SW 1271 (cell line): ENCODE measurements around the gene UBE2V1.
"Not testable (repeated sequence)": the region's sequence is repeated elsewhere in the genome, so short reads cannot be mapped to it uniquely, and the experiment has no call there.

Experiments
- DNase-seq, 2 experiments: peaks; one replicate each; lab custom pipeline; 2025; lab: John Stamatoyannopoulos, UW

UBE2V1 gene

DNA sequence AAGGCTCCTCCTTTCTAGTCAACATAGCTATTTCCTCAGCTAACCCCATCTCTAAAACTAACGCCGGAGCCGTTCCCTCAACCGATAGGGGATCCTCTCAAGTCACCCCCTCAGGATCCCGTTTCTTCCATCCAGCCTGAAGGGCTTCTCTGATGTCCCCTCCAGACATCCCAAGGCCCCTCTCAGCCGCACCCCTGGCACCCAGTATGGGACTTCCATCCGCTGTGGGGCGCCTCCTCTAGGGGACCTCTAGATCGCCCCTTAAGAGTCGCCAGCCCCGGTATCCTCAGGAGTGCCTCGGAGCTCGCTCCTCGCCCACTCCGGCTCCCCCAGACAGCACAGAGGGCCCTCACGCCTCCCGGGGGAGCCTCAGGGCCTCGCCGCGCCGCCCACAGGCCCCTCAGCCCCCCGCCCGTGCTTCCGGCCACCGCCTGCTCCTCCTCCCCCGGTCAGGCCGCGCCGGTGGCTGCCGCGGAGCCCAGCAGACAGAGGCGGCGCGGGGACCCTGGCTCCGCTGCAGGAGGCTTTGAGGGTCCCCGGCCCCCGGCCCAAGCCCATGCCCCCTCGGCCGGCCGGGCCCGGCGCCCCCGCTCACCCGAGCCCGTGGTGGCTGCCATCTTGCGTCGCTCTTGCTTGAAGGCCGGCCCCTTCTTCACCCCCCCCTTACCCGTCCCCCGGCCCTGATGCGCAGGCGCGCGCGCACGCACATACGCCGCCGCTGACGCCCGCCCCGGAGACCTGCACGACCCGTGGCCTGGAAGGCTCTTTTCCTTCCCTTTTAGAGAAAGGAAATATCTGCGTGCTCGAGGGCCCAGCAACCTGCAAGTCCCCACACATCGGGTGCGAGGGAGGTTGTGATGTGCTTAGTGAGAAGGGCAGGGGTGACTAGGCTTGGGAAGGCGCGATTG is at the start of gene UBE2V1:
UBE2V1 (minus strand) TSS at position 639 of the 908 bp plus-strand sequence; CDS start at position 617, 22 bp downstream.
- DNase-seq = peak; percentile 49 to 69

DNA sequence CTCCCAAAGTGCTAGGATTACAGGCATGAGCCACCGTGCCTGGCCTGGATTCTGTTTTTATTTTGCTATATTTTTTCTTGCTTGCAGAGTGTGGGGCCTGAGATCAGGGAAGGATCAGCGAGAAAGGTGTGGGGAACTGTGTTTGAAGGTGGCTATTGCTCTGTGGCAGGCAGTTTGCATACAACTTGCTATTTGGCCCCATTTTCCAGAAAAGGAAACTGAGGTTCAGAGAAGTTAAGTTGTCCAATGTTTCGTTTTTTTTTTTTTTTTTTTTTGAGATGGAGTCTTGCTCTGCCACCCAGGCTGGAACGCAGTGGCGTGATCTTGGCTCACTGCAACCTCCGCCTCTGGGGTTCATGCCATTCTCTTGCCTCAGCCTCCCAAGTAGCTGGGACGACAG is 48.5 kb upstream of the UBE2V1 start:
- DNase-seq = not testable (repeated sequence)

DNA sequence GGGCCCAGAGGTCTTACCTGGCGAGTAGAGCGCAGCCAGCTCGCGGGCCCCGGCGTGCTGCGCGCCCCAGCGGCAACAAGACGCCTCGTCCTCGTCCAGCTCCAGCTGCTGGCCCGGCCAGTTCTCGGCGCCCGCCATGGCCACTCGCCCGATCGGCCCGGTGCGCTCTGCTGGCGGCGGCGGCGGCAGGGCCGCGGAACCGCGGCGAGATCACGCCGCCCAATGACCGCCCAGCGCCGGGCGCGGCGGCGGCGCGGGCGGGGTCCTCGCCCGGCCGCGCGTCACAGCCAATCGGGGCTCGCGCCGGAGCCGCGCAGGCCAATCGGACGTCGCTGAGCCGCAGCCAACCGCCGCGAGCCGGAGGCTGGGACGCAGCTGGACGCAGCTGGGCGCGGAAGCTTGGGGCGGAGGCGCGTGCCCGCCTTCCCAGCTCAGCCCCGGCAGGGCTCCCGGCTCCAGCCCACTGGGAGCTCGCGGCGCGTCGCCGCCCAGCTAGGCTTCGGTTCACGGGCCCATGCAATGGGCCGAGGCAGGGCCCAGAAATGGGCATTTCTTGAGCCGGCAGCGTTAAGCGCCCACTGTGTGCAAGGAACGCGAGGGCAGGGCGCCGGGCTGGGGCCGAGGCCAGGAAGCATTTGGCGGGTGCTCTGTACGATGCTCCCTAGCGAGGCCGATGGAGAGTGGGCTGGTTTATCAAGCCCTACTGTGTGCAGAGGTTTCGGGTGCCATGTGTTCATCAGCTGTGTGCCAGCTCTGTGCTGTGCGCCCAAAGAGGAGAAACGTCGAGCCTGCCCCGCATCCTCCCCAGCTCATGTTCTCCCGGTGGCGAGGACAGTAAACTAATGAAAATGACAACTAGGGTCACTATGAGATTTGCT is 40.8 kb upstream of the UBE2V1 start, which contains the start of gene PEDS1:
PEDS1 (minus strand) TSS at position 224 of the 878 bp plus-strand sequence; CDS start at position 138, 86 bp downstream.
- DNase-seq = peak; percentile 53 to 67

DNA sequence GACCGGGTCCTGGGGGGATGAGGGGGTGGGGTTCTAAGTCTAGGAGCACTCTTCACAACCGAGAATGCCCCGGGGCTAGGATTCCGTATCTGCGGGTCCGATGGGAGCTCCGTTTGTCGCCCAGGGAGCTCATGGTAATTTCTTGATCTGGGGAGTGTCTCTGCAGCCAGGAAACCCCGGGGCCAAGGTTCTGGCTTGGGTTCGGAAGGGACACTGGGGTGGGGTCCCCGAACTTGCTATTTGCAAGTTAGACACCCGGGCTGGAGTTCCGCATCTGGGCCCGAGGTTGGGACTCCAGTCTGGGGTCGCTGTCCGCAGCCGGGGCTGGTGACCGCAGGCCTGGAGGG is 40.2 kb upstream of the UBE2V1 start:
- no peak for DNase-seq

DNA sequence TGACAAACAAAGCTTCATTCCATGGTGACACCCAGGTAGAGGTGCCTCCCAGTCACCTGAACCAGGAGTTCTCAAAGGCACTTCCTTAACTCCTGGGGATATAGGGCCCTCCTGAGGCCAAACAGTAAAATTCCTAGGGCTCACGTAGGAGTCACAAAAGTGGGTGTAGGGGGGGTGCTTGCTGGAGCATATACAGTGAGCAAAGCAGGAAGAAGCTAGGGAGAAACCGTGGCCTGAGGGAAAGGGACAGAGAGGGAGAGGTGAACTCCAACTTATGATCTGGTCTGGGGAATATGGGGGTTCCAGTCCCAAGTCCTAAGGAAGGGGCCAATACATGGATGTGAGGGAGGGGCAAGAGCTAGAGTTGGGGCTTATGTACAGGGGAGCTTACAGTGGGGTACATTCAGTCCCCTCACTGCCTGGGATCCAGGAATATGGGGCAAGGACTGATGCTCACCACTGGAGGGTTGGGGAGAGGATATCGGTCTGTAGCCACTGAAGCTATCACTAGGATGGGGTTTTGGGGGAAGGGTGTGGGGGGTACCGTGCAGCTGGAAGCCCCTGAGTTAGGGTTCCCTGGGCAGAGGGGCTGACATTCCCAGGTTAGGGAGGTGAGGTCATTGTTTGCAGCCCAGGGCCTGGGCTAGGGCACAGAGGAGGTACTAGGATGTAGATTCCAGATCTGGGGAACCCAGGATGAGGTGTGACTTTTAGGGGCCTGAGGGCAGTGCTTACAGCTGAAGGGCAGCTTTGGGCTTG is 39.6 kb upstream of the UBE2V1 start:
- no peak for DNase-seq

DNA sequence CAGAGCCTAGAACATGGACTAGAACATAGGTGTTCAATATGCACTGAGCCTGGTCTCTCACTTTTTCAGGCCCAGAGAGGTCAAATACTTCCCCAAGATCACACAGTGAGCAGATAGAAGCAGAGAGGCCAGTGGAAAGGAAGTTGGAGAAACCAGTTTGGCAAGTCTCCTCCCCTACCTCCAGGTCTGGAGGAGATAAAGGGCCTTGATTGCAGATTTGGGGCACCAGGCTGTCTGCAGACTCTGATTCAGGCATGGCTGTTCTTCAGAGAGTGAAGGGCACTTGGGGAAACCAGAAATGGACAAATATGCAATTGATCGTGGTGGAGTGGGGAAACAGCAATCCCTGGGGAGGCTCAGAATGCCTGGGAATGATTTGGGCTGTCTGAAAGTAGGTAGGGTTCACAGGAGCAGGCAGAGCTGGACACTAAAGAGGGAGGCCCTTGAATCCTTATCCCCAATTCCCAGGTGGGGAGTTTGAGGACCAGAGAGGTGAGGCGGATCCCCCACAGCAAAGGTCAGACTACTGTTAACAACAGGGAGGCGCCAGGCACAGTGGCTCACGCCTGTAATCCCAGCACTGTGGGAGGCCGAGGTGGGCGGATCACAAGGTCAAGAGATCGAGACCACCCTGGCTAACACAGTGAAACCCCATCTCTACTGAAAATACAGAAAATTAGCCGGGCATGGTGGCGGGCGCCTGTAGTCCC is 38.2 kb upstream of the UBE2V1 start:
- DNase-seq = no peak

DNA sequence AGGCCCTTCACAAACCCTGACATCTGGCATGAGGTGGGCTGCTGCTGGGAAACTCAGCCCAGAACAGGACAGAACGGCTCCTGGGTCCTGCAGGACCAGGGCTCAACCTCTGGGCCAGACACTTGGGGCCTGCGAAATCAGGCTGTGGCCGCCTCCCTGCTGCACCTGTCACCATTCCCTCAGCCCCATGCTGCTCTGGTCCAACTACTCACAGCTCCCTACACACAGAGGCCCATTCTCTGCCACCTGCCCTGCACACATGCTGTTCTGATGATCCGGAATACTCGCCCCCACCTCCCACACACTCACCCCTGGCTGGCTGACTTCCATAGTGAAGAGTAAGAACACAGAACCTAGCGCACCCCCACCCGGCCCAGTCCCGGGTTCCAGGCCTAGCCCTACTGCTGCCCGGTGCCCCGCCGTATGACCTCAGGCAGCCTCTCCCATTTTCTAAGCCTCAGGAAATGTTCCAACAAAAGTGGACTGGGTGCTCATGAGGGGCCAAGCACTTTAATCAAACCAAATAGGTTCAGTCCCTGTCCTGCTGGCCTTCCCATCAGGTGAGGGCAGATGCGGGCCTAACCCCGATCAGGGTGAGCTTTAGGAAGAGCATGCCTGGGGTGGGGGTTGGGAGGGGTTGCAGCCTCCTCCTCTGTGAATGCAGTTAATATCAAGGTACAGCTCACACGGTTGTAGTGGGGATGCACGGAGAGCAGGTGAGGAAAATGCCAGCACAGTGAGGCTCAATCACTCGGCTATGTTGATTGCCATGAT is 36.7 kb upstream of the UBE2V1 start:
- no peak for DNase-seq

DNA sequence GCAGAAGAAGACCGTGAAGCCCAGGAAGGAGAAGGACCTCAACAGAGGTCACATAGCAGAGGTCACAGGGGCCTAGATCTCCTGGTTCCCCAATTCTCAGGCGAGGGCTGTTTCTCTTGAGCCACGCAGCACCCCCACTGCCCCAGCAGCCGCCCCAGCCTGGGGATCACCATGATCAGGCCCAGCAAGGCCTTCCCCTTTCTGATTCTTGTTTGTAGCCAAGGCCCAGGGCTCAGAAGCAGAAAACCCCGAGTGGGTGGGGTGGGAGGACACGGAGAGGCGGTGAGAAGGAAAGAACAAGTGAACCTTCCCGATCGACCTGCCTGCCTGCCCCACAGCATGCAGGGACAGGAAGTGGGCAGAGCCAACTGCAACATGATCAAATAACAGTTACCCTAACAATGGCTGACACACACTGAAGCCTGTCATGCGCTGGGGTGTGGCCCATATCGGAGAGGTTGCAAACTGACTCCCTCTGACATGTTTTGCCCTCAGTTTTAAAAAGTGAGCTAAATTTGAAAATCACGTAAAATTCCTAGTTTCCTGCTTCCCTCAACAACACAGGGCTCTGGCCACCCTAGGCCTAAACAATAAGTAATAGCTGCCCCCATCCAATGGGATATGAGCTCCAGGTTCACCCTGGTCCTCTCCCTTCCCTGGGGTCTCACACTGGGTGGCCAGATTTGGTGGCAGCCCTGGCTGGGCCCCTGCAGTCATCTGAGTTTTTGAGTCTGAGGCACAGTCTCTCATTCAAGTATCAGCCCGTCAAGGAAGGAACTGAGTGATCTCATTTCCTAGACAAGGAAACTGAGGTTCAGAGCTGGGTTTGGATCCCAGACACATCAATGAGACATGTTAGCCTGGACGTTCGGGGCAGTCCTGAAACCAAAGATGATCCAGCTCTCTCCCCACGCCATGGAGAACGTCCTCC is 34.0 kb upstream of the UBE2V1 start:
- DNase-seq = no peak

DNA sequence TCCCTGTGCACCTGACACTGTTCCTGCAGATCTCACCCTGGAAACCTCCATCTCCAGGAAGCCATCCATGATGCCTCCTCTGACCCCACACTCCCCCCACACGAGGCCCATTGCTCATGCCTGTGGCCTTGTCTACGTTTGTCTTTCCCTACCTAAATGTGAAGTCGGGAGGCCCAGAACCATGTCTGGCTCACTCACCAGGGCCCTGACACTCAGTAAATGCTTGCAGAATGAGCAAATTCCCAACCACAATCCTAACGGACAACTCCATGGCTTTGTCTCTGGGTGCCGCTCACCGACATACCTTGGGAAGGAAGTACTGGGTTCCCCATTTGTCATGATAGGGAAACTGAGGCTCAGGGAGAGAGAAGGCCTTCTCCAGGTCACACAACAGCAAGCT is 33.3 kb upstream of the UBE2V1 start:
- DNase-seq = no peak

DNA sequence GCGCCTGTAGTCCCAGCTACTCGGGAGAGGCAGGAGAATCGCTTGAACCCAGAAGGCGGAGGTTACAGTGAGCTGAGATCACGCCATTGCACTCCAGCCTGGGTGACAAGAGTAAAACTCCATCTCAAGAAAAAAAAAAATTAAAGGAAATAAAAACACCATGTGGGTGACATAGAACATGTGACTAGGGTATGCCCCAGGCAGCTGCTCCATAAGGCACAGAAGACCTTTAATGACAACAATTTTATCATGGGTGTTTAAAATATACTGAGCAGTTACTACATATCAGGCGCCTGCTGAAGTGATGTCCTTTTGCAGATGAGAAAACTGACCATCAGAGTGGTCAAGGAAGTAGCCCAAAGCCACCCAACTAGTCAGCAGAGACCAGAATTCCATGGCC is 32.6 kb upstream of the UBE2V1 start:
- DNase-seq = no peak

DNA sequence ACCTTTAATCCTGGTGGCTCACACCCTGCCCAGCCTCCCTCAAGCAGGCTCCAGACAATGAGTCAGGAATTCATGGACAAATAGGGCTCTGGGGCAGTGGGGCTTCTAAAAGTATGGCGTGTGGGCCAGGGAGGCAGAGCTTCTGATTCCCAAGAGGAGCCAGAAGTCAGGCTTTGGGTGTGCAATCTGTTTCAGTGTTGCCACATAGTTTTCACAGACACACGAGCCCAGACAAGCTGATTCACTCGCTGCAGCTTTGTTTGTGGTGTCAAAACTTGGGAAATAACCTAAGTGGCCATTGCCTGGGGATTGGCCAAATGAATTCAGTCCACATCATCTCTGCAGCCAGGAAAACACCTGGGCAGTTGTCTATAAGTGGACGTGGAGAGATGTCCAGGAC is 31.4 kb upstream of the UBE2V1 start:
- DNase-seq = no peak

DNA sequence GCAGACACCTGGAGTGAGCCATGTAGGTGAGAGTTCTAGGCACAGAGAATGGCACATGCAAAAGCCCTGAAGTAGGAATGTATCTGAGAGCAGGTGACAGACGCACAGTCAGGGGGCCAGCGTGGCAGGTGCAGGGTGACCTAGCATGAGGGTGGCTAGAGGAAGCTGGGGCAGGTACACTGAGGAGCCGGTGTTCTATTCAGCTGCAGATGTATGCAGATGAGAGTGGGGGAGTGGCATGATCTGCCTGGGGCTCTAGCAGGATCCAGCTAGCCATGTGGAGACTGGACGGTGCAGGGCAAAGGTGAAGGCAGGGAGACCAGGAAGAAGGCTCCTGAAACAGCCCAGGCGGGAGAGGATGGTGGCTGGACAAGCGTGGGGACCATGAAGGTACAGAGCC is 29.9 kb upstream of the UBE2V1 start:
- DNase-seq = no peak

DNA sequence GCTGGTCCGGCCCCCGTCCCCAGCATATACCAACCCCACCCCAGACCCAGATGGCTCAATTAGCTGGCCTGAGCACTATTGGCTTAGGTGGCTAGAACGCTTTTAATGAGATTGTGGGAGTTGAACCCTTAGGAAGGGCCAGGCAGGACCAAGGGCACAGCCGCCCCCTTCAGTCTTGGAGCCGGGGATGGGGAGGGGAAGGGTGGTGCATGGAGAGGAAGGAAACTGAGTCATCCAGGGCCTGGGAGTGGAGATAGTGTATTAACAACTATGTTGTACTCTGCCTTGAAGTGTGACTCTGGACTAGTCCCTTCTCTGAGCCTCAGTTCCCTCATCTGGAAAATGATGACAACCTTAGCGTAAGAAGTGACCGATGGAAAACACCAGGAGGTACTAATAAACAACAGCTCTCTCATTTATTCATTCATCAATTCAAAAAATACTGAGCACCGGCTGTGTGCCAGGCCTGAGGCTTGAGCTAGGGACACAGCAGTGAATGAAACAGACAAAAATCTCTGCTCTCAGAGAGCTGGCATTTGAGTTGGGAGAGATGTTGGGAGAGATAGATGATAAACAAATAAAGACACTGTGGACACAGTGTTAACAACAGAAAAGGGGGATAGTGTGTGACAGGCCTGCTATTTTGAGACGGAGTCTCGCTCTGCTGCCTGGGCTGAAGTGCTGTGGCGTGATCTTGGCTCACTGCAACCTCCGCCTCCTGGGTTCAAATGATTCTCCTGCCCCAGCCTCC is 29.0 kb upstream of the UBE2V1 start:
- no peak for DNase-seq

DNA sequence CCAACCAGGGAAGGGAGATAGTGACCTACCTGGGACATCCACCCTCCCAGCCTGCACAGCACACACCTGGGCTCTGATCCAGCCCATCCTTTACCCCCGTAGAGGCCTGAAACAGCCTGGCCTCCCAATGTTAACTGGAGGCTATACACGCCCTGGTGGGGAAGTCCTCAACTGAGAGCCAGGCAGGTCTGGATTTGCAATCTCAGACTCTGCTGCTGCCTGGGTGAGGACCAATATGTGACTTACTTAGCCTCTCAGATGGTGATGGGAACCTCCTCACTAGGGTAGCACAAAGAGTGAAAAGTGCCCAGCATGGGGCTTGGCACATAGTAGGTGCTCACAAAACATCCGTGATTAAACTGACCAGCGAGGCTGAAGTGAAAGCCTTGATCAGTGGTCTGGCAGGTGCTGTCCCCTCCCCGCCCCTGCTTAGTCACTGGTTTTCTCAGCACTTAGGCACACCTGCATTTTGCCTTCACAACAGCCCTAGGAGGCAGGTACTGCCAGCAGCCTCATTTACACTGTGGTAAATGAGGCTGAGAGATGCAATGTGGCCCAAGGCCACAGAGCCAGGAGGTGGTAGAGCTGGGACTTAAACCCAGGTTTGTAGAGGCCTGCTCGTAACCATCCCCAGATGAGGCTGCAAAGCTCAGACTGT is 28.2 kb upstream of the UBE2V1 start:
- DNase-seq = no peak

DNA sequence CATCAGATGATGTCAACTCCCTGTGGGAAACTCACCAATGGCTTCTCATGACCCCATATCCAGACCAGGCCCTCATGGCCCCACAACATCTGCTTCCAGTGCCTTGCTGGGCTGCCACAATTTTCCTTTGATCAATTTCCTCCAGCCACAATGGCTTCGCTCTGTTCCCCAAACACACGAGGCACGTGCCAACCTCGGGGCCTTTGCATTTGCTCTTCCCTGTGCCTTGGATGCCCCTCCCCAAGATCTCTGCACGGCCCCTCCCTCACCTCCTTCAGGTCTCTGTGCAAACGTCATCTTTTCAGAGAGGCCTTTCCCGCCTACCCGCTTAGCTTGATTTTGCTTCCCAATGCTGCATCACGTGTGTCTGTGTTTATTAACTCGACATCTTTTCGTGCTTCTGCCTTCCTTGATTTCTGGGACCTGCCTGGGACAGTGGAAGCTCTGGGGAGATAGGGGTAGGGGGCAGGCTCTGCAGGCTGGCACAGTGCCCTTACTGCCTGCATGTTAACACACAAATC is 27.4 kb upstream of the UBE2V1 start:
- DNase-seq = no peak

DNA sequence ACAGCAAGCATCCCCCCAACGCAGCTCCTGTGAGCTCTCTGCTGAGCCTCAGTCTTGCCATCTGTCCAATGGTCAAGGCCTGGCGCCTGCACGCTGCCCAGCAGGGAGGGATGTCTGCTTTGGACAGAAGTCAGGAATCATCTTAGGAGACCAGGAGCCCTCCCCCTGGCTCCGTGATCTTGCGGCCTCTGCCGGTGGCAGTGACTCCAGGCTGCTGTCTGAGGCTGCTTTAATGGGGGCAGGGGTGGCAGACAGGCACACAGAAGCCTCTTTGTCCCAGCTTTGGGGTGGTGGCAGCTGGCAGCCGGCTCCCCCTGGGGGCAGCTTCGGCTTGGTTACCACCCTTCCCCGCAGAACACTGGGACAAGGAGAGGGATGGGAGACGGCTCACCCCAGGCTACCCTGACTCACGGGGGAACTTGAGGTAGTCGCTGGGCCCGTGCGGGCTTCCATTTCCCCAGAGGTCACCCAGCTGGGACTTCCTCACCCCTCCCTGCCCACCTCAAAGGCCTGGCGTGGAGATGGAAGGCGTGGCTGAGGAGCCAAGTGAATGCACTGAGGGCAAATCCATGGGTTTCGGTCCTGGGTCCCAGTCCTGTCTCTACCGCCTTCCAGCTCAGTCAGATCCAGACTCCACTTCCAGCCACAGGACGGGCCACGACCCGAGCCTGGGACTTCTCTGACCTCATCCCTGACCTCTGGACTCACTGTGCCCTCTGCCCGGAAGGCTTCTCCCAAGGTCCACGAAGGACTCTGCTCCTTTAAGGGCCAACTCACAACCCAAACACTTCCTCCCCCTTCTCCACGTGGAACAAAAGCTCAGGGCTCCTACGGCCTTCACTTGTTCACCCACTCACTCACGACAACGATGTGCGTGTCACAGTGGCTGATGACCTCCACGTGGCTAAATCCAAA is 25.8 kb upstream of the UBE2V1 start:
- no peak for DNase-seq

DNA sequence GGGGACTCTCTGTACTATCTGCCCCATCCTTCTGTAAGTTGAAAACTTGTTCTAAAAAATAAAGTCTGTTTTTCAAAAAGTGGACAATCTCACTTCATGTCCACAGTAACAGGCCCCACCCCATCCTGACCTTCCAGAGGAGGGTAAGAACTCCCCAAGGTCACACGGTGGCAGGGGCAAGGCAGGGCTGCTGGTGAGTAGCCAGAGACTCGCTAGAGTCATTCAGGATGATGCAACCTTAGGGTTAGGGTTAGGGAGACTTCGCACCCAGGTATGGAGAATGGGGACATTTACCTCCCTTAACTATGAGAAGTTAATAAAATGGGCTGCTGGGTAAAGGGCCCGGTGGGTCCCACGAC is 25.1 kb upstream of the UBE2V1 start:
- DNase-seq = no peak
